RWPE2 (cell line): ENCODE measurements around the gene TTC21A.

ENCODE experiments used
- ATAC-seq: fragments of 200-7000 bp; cut with Tn5 transposase; 3 replicates; pipeline ENCODE4 v1.9.1; 2021; ENCODE audit warnings: low read depth
- DNase-seq: peaks from one replicate; pipeline ENCODE4 v3.0.0-alpha.2; 2020; ENCODE audit warnings: low spot score
- H3K27ac ChIP-seq: fragments of 450-650 bp; 2 replicates; pipeline ENCODE4 v1.5.1; 2017; ENCODE audit warnings: mild to moderate bottlenecking; ENCODE audit not compliant: poor library complexity, severe bottlenecking
- H3K27me3 ChIP-seq: fragments of 250-450 bp; sonication (Bioruptor Pico); 2 replicates; pipeline ENCODE4 v1.5.1; 2021; ENCODE audit warnings: mild to moderate bottlenecking, moderate library complexity; ENCODE audit not compliant: insufficient read depth, poor library complexity, severe bottlenecking
- H3K36me3 ChIP-seq: fragments of 250-450 bp; sonication (Bioruptor Pico); 2 replicates; pipeline ENCODE4 v1.5.1; 2020; ENCODE audit warnings: low read depth, mild to moderate bottlenecking, moderate library complexity
- H3K4me1 ChIP-seq: fragments of 250-450 bp; sonication (Bioruptor Pico); 2 replicates; pipeline ENCODE4 v1.5.1; 2021; ENCODE audit warnings: mild to moderate bottlenecking, moderate library complexity; ENCODE audit not compliant: insufficient read depth, poor library complexity, severe bottlenecking
- H3K4me3 ChIP-seq: fragments of 250-450 bp; sonication (Bioruptor Pico); 2 replicates; pipeline ENCODE4 v1.5.1; 2021; ENCODE audit warnings: mild to moderate bottlenecking, moderate library complexity; ENCODE audit not compliant: severe bottlenecking
- H3K9me3 ChIP-seq: fragments of 250-450 bp; sonication (Bioruptor Pico); 2 replicates; pipeline ENCODE4 v1.5.1; 2021; ENCODE audit warnings: mild to moderate bottlenecking, moderate library complexity; ENCODE audit not compliant: severe bottlenecking
- CTCF ChIP-seq: fragments of 450-650 bp; IDR thresholded peaks from one replicate; pipeline ENCODE4 v1.5.1; 2017; ENCODE audit warnings: mild to moderate bottlenecking, moderate library complexity; ENCODE audit not compliant: poor library complexity, severe bottlenecking

TTC21A gene

GRCh38 chr3:39103791-39104552 lies 3.5 kb upstream of the TTC21A start:
- H3K4me1 ChIP-seq, result peaks cover 14% of the 10 kb centered on the region
- ATAC-seq (no peak), DNase-seq (no peak)
- H3K9me3 ChIP-seq, result no peaks in the 10 kb centered on the region
- no peak overlapping the region for H3K27ac ChIP-seq
- no peaks in the 10 kb centered on the region for H3K27me3 ChIP-seq
- TF ChIP-seq CTCF, result no peak
- H3K36me3 ChIP-seq, result peaks cover 20% of the 10 kb centered on the region
- no peak overlapping the region for H3K4me3 ChIP-seq

GRCh38 chr3:39104961-39105686 lies 2.4 kb upstream of the TTC21A start:
- ATAC-seq (no peak), DNase-seq (no peak)
- H3K4me1 ChIP-seq, result peaks cover 14% of the 10 kb centered on the region
- peak overlapping the region; percentile 65 for H3K27ac ChIP-seq
- H3K4me3 ChIP-seq, result no peak overlapping the region
- TF ChIP-seq CTCF, result no peak
- no peaks in the 10 kb centered on the region for H3K9me3 ChIP-seq
- no peaks in the 10 kb centered on the region for H3K27me3 ChIP-seq
- peaks cover 13% of the 10 kb centered on the region for H3K36me3 ChIP-seq

GRCh38 chr3:39105687-39106063 lies 1.8 kb upstream of the TTC21A start:
- ATAC-seq, result no peak
- no peaks in the 10 kb centered on the region for H3K9me3 ChIP-seq
- peak overlapping the region; percentile 65 for H3K27ac ChIP-seq
- H3K4me3 ChIP-seq, result no peak overlapping the region
- H3K4me1 ChIP-seq, result peaks cover 14% of the 10 kb centered on the region
- DNase-seq, result no peak
- H3K36me3 ChIP-seq, result peaks cover 9% of the 10 kb centered on the region
- no peak for TF ChIP-seq CTCF
- H3K27me3 ChIP-seq, result no peaks in the 10 kb centered on the region

GRCh38 chr3:39106281-39106811 lies 1.1 kb upstream of the TTC21A start:
- ATAC-seq, result peak; percentile 26; the same call in 2 of the 3 replicates
- H3K4me1 ChIP-seq, result peaks cover 14% of the 10 kb centered on the region
- H3K27me3 ChIP-seq, result no peaks in the 10 kb centered on the region
- peak overlapping the region; percentile 65 for H3K27ac ChIP-seq
- no peaks in the 10 kb centered on the region for H3K9me3 ChIP-seq
- no peak for TF ChIP-seq CTCF
- DNase-seq, result no peak
- peak overlapping the region; percentile 84 for H3K4me3 ChIP-seq
- H3K36me3 ChIP-seq, result peaks cover 2% of the 10 kb centered on the region; the same call in 1 of the 2 replicates
